ENCODE data around the gene AMER3. TPM values are rescaled to one million over a fixed set of nuclear protein-coding genes. Genes with fewer than 3 reads are reported as not detected.
"Not testable (repeated sequence)": the region's sequence is repeated elsewhere in the genome, so short reads cannot be mapped to it uniquely, and the experiment has no call there.

AMER3 gene
- total and polyA plus RNA-seq, 7 donors, result not detected

DNA sequence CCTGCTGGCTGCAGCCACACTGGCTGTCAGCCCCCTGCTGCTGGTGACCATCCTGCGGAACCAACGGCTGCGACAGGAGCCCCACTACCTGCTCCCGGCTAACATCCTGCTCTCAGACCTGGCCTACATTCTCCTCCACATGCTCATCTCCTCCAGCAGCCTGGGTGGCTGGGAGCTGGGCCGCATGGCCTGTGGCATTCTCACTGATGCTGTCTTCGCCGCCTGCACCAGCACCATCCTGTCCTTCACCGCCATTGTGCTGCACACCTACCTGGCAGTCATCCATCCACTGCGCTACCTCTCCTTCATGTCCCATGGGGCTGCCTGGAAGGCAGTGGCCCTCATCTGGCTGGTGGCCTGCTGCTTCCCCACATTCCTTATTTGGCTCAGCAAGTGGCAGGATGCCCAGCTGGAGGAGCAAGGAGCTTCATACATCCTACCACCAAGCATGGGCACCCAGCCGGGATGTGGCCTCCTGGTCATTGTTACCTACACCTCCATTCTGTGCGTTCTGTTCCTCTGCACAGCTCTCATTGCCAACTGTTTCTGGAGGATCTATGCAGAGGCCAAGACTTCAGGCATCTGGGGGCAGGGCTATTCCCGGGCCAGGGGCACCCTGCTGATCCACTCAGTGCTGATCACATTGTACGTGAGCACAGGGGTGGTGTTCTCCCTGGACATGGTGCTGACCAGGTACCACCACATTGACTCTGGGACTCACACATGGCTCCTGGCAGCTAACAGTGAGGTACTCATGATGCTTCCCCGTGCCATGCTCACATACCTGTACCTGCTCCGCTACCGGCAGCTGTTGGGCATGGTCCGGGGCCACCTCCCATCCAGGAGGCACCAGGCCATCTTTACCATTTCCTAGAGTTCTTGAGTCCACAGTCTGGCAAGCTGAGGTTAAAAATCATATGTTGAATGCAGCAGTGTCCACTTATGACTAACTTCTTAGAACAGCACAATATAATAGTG, 25.7 kb upstream of the AMER3 start:
- TF ChIP-seq, protein P1, sequence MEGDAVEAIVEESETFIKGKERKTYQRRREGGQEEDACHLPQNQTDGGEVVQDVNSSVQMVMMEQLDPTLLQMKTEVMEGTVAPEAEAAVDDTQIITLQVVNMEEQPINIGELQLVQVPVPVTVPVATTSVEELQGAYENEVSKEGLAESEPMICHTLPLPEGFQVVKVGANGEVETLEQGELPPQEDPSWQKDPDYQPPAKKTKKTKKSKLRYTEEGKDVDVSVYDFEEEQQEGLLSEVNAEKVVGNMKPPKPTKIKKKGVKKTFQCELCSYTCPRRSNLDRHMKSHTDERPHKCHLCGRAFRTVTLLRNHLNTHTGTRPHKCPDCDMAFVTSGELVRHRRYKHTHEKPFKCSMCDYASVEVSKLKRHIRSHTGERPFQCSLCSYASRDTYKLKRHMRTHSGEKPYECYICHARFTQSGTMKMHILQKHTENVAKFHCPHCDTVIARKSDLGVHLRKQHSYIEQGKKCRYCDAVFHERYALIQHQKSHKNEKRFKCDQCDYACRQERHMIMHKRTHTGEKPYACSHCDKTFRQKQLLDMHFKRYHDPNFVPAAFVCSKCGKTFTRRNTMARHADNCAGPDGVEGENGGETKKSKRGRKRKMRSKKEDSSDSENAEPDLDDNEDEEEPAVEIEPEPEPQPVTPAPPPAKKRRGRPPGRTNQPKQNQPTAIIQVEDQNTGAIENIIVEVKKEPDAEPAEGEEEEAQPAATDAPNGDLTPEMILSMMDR (IDR thresholded peaks at IDR 0.05), result no peak
- DNase-seq, result no peak
- intact Hi-C loops (cut with DNase I), result no loop called here
- Histone ChIP-seq H3K9me3 (no peaks in the 10 kb centered on the region), H3K4me1 (no peaks in the 10 kb centered on the region), H3K27ac (no peak overlapping the region), H3K36me3 (ENCODE audit: insufficient read depth in 1 of 2, low read depth in 1 of 2) (no peaks in the 10 kb centered on the region), H3K4me3 (no peak overlapping the region), H3K27me3 (ENCODE audit: insufficient read depth in 3 of 3, low read length in 2 of 3) (peaks cover 0 to 30% (median 7%) of the 10 kb centered on the region in 3 donors)
- WGBS, 3 donors, result 85 to 93% (median 85%) methylated on average over 17 of the region's 17 CpGs
- no peak for ATAC-seq

DNA sequence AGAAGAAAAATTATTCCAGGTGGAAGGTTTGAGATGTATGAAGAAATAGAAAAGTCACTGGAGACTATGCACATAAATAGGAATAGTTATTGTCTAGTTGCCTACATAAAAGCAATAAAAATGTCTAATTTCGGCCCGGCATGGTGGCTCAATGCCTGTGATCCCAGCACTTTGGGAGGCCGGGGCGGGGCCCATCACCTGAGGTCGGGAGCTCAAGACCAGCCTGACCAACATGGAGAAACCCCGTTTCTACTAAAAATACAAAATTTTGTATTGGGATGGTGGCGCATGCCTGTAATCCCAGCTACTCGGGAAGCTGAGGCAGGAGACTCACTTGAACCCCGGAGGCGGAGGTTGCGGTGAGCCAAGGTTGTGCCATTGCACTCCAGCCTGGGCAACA, 23.1 kb upstream of the AMER3 start:
- H3K4me3 ChIP-seq; H3K9me3 ChIP-seq; intact Hi-C loops (cut with DNase I); H3K36me3 ChIP-seq (ENCODE audit: insufficient read depth in 1 of 2, low read depth in 1 of 2); DNase-seq; H3K4me1 ChIP-seq; H3K27me3 ChIP-seq (ENCODE audit: insufficient read depth in 3 of 3, low read length in 2 of 3); ATAC-seq; H3K27ac ChIP-seq: not testable (repeated sequence)
- WGBS, 3 donors, result 86 to 91% (median 89%) methylated on average over 11 of the region's 11 CpGs

- no peak for DNase-seq
- intact Hi-C loops (cut with DNase I), result no loop called here
- Histone ChIP-seq H3K4me3 (no peak overlapping the region), H3K27ac (no peak overlapping the region), H3K9me3 (no peaks in the 10 kb centered on the region), H3K4me1 (no peaks in the 10 kb centered on the region), H3K27me3 (ENCODE audit: insufficient read depth in 3 of 3, low read length in 2 of 3) (no peaks in the 10 kb centered on the region), H3K36me3 (ENCODE audit: insufficient read depth in 1 of 2, low read depth in 1 of 2) (no peaks in the 10 kb centered on the region)
- TF ChIP-seq, protein P1 (IDR thresholded peaks at IDR 0.05), result no peak
- 93 to 96% (median 94%) methylated on average over 3 of the region's 3 CpGs for WGBS, 3 donors
- ATAC-seq, result no peak
These were observed 20.1 kb upstream of the AMER3 start for GRCh38 chr2:130735200-130735599.

- Histone ChIP-seq H3K27me3 (ENCODE audit: insufficient read depth in 3 of 3, low read length in 2 of 3) (peaks cover 0 to 3% (median 0%) of the 10 kb centered on the region in 3 donors), H3K27ac (no peak overlapping the region), H3K9me3 (no peaks in the 10 kb centered on the region), H3K4me1 (no peaks in the 10 kb centered on the region), H3K4me3 (no peak overlapping the region), H3K36me3 (ENCODE audit: insufficient read depth in 1 of 2, low read depth in 1 of 2) (no peaks in the 10 kb centered on the region)
- intact Hi-C loops (cut with DNase I), result no loop called here
- 34 to 48% (median 39%) methylated on average over 6 of the region's 6 CpGs for WGBS, 3 donors
- DNase-seq (no peak), ATAC-seq (no peak)
- TF ChIP-seq, protein P1 (IDR thresholded peaks at IDR 0.05), result no peak
These were observed 18.9 kb upstream of the AMER3 start for GRCh38 chr2:130736487-130736886.

DNA sequence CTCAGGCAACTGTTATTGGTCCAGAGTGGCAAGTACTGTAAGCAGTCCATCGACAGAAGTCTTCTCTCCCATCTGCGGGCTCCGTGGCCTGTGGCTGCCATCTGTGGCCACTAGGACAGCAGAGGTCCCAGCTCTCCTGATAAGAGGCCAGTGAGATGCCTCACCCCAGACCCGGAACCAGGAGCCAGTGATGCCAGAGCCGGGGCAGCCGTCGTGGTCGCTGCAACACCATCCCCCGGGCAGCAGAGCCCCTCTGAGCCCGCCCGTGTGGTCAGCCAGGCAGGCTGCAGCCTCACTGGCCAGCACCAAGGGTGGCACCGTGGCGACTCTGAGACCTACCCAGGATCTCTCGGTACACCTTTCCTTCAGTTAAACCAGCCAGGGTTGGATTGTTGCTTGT, 17.7 kb upstream of the AMER3 start:
- no peaks in the 10 kb centered on the region for H3K9me3 ChIP-seq
- H3K36me3 ChIP-seq (ENCODE audit: insufficient read depth in 1 of 2, low read depth in 1 of 2), result no peaks in the 10 kb centered on the region
- H3K4me1 ChIP-seq, result no peaks in the 10 kb centered on the region
- H3K27me3 ChIP-seq (ENCODE audit: insufficient read depth in 3 of 3, low read length in 2 of 3), result peaks cover 0 to 3% (median 0%) of the 10 kb centered on the region in 3 donors
- no peak overlapping the region for H3K4me3 ChIP-seq
- intact Hi-C loops (cut with DNase I), result no loop called here
- no peak overlapping the region for H3K27ac ChIP-seq
- ATAC-seq (no peak), DNase-seq (no peak)
- TF ChIP-seq, protein P1 (IDR thresholded peaks at IDR 0.05), result no peak
- 81 to 87% (median 87%) methylated on average over 14 of the region's 14 CpGs for WGBS, 3 donors

Measured in psoas muscle (tissue), 8 donors.